GM21786 (cell line): ENCODE results near the gene LRRK1.
A peak's percentile ranks its signal among the peaks of the same experiment; 100 is the strongest.
"Not testable (repeated sequence)": the region's sequence is repeated elsewhere in the genome, so short reads cannot be mapped to it uniquely, and the experiment has no call there.

ENCODE experiments used
- ATAC-seq: cut with Tn5 transposase; IDR thresholded peaks from one replicate; pipeline ENCODE4 v1.9.1; 2021; ENCODE audit not compliant: unreplicated experiment

LRRK1 gene

DNA sequence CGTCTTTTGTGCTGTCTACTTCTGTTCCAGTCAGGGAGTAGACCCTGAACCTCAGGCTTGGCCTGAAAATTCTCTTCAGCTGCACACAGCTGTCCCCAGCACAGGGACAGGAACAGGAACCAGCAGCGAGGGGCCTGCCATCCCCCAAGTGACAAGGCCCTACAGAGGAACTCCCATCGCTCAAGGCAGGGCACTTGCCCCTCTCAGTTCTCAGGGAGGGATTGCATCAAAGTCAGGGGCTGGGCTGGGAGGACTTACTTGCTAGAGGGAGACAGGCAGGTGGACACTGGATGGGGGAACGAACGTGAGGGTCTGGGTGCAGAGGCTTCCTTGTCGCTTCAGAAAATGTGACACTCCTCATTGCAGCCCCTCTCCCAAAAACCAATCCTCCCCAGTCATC lies 169.1 kb downstream of the LRRK1 start:
- ATAC-seq = no peak

DNA sequence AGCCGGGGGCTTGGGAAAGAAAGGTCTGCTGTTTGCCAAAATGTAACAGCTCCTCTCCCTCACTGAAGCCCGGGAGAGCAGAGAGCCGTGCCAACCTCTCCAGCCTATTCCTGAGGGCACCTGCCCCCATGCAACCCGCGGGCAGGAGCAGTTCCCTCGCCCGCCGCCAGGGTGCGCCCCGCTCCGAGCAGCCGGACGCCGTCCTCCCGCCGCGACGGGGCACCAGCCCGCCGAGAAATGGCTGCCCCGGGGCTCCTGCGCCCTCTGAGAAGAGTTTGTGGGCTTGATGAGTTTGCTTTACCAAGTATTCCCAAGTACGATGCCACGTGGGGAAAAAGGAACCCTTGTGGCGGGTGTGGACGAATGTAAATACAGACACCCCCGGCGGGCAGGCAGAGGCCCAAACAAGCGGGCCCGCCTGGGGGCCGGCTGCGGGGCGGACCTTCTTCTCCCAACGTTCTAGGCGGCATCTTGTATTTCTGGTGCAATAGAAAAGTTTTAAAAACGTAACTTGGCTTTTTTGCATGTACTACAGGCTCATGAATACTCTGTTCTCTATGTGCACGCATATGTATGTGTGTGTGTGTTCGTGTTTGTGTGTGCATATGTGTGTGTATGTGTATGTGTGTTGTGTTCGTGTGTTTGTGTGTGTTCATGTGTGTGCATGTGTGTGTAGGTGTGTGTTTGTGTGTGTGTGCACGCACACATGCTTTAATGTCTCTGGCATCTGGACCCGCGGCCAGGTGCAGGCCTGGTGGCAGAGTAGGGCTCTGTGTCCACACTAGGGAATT lies 169.8 kb downstream of the LRRK1 start:
- ATAC-seq = peak; percentile 66

DNA sequence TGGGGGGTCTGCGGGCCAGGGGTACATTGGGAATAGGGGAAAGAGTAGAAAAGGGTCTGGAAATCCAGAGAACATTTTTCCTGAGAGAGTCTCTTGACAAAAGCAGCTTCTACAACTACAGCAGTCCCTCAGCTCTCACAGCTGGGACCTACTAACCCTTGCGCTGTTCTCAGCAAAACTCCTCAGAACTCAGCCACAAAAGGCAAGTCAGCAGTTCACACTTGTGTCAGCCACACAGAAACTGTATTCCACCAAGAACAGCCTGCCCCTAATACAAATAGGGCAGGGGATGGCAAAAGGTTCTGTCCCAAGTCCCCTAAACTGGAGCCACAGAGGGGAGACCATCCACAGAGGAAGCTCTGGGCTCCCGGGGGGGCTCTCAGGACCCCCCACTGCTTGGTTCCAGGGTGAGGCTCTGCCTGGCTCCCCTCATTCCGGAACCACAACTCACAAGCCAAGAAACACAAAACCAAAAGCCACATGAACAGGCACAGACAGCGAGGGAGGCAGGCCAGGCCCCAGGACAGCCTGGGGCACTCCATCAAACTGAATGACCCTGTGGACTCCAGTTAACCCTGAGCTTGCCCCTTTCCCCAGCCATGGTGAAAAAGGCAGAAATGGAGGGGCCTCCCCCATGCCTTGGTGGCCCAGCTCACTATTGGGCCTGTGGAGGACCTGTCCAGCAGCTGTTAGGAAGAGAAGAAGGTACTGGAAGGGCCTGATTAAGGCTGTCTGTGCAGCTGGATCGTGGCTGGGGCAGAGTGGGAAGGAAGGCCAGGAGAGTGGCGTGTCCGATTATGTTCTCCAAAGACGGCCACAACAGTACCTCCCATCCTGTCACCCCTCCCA lies 170.6 kb downstream of the LRRK1 start:
- ATAC-seq = no peak

- no peak for ATAC-seq
Observed at GRCh38 chr15:101090428-101090790, 171.3 kb downstream of the LRRK1 start.

- ATAC-seq = no peak
Observed at GRCh38 chr15:101091080-101092017, 172.2 kb downstream of the LRRK1 start.

- ATAC-seq = no peak
Observed at GRCh38 chr15:101092156-101092866, 173.2 kb downstream of the LRRK1 start.

- ATAC-seq = no peak
Observed at GRCh38 chr15:101092867-101093202, 173.7 kb downstream of the LRRK1 start.

DNA sequence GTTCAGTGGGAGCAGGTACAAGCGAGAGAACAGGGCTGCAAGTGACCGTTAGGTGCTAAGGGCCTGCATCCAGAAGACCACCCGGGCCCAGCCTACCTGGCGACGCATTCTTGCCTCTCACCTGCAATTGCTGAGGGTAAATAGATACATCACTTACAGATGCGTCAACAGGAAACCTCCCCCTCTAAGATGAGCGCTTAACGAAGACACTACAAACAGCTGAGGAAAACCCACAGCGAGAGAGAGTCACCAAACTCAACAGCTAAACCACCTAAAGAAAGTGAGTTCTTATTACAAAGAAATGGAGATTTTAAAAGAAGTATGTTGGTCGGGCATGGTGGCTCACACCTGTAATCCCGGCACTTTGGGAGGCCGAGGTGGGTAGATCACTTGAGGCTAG lies 174.8 kb downstream of the LRRK1 start:
- no peak for ATAC-seq

- ATAC-seq = not testable (repeated sequence)
Observed at GRCh38 chr15:101095796-101096406, 176.7 kb downstream of the LRRK1 start.

GRCh38 chr15:101097111-101097510 lies 178.0 kb downstream of the LRRK1 start:
- no peak for ATAC-seq

DNA sequence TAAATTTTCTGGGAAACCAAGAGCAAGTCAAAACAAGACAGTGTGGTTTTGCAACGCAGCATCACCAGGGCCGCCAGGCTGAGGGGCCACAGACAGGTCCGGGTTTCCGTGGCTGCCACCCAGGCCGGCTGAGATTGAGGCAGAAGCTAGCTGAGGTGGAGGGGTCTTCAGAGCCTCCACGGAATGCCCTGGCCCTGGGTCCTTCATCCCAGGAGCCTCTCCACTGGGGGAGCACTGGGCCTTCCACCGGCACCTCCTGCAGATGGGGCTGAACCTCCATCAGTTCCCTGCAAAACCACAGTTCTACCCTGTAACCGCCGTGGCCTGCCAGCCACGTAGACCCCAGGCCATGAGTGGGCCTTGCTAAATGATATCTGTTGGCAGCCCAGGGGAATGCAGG lies 180.0 kb downstream of the LRRK1 start:
- no peak for ATAC-seq

DNA sequence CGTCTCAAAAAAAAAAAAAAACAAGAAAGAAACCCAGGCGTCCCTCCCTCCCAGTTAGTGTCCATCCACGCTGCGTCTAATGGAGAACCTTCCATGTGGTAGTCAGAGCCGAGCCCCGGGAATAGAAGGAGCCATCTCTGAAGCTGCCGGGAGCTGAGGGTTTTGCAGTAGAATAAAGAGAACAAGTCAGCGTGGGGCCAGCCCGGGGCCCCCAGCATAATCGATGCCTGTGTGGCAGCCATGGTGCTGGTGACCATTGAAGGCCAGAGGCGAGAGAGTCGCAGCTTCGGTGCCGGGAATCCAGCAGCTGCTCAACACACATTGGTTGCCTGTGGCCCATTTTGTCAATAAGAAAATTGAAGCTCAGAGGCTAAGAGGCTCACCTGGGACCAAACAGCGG lies 181.0 kb downstream of the LRRK1 start:
- no peak for ATAC-seq

DNA sequence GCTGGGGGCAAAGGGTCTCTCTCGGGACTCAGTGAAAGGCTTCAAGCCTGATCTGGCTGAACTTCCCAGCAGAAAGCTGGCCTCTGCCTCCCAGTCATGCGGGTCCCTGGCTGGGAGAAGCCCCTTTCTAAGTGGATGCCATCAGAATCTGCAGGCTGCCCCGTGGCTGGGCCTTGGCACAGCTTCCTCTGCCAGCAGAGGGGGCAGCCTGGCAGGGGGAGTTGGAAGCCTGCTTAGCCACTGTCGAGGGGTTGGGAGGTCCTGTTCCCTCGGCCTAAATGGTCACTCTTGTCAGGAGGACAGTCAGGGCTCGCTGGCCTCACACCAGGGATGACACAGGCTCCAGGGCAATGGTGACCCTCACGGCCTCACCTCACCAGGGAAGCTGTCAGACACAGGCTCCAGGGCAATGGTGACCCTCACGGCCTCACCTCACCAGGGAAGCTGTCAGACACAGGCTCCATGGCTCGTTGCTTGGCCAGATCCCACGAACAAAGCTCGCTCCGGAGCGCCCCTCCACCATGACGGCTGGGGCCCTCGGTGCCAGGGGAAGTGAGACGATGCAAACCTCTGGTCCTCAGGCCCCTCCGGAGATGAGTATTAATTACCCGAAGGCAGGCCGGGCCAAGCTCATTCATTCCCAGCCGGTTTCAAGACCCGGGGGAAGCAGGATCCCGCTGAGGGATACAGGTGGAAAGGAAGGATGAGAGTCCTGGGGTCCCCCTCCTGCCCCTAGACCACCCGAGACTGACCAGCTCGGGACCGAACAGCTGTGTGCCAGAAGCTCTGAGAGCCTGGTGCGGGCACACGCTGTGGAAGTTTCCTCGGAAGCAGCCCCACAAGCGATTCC lies 181.7 kb downstream of the LRRK1 start:
- no peak for ATAC-seq

GRCh38 chr15:101101676-101102075 lies 182.5 kb downstream of the LRRK1 start:
- no peak for ATAC-seq

GRCh38 chr15:101102746-101103145 lies 183.6 kb downstream of the LRRK1 start:
- ATAC-seq = no peak

DNA sequence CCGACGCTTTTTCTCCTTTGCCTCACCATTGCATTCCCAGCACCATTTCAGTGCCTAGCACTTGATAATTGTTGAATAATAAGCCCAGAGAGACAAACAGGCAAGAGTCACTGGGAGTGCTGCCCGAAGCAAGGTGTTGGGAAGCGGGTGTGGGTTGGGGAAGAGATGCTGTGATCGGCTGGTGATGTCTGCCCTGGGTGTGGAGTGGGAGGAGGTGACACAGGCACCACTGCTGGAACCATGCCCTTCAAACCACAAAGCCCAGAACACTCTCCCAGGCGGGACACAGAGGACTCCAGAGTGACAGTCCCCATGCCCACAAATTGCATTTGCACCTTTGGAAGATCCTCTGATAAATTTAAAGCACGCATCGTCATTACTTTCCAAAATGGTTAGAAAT lies 184.4 kb downstream of the LRRK1 start:
- ATAC-seq = no peak

DNA sequence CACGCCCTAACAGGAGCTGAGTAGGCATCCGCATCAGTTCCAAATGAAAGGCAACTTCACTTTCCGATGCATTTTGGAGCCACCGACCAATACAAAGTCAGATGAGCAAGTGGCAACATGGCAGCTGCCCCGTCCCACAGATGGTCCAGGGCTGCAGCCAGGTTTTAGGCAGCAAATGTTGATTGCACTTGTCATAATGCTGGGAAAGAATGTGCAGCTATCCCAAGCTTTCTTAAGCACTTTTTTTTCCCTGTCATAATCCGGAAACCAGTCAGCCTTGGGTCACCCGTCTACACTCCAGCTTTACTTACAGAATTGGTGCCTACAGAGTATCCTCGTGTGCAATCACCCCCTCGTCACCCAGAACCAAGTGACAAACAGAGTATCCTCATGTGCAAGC lies 185.0 kb downstream of the LRRK1 start:
- ATAC-seq = no peak

DNA sequence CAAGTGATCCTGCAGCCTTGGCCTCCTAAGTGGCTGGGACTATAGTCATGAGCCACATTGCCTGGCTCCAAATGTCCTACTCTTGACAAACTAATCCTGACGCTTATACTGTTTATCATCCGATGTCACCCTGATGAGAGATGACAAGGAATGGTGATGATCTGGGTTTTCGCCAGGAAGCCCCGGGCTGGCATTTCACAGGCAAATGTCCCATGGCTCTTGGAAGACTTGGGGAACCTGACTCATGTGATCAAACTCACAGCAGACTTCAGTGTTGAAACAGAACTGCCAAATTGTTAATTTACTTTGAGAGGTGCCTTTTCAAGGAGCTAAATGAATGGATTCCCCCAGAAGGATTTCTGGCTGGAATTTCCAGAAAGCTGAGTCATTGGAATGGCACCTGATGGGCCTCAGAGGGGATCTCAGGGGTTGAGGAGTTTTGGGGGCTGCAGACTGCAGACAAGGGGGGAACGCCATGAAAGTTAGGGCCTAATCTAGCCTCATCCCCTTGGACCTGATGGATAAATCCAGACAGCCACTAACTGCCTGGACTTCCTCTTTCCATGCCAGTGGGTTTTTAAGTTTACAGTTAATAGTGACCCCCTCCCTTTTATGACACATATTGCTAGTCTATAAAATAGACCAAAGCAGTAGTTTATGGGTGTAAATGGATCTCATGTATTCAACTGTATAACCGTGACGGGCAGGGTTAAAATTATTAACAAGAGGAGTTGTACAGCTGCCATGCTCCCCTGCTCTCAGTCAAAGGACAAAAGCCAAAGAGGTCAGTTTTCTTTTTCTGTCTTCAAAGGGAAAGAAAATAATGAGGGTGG lies 186.1 kb downstream of the LRRK1 start:
- no peak for ATAC-seq

DNA sequence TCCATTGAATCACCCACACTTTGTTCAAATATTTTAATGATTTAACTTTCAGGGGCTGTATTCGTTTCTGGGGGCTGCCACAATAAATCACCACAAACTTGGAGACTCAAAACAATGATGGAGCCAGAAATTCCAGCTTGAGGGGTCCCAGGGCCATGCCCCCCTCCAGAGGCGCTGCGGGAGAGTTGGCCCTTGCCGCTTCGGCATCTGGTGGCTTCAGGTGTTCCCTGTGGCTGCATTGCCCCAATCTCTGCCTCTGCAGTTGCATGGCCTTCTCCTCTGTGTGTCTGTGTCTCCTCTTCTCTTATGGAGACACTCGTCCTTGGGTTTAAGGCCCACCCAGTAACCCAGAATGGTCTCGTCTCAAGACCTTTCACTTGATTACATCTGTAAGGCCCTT lies 187.9 kb downstream of the LRRK1 start:
- no peak for ATAC-seq
